Measurements from ENCODE around the gene IBA57. TPM values are rescaled to one million over a fixed set of nuclear protein-coding genes. Genes with fewer than 3 reads are reported as not detected.

Gene IBA57
- total RNA-seq, 4 donors from 2014 or later = 3.7 to 11.8 (median 6.6) TPM

DNA sequence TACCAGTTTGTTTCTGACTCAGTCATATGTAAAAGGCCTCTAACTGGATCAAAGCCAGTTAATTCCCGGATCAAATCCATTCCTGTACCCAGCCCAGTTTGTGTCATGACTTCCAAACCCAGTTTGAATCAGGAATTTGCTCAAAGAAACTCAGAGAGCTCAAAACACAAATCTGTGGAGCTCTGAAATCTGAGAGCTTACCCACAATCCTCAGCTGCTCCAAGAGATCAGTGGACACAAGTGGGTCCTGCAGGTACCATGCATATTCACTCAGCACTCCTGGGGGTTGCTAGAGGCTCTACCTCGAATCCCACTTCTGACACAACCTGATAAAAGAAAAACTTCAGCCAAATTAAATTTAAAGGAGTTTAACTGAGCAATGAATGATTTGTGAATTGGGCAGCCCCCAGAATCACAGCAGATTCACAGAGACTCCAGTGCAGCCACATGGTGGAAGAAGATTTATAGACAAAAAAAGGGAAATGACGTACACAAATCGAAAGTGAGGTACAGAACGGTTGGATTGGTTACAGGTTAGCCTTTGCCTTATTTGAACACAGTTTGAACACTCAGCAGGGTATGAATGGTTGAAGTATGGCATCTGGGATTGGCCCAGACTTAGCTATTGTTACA is 44.6 kb upstream of the IBA57 start:
- Histone ChIP-seq H3K27ac (replicated peaks in 1 of 4) (no peak overlapping the region), H3K36me3 (no peaks in the 10 kb centered on the region), H3K9me3 (no peaks in the 10 kb centered on the region), H3K4me3 (no peak overlapping the region), H3K4me1 (no peaks in the 10 kb centered on the region), H3K27me3 (no peaks in the 10 kb centered on the region)
- no peak for TF ChIP-seq EP300 (IDR thresholded peaks at IDR 0.05)
- TF ChIP-seq POLR2AphosphoS5 (IDR thresholded peaks at IDR 0.05) = no peak
- TF ChIP-seq, protein P1, sequence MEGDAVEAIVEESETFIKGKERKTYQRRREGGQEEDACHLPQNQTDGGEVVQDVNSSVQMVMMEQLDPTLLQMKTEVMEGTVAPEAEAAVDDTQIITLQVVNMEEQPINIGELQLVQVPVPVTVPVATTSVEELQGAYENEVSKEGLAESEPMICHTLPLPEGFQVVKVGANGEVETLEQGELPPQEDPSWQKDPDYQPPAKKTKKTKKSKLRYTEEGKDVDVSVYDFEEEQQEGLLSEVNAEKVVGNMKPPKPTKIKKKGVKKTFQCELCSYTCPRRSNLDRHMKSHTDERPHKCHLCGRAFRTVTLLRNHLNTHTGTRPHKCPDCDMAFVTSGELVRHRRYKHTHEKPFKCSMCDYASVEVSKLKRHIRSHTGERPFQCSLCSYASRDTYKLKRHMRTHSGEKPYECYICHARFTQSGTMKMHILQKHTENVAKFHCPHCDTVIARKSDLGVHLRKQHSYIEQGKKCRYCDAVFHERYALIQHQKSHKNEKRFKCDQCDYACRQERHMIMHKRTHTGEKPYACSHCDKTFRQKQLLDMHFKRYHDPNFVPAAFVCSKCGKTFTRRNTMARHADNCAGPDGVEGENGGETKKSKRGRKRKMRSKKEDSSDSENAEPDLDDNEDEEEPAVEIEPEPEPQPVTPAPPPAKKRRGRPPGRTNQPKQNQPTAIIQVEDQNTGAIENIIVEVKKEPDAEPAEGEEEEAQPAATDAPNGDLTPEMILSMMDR (IDR thresholded peaks at IDR 0.05) = no peak
- no peak for TF ChIP-seq POLR2A (IDR thresholded peaks at IDR 0.05; ENCODE audit: low read depth)
- no peak for DNase-seq (ENCODE audit: extremely low spot score)
- intact Hi-C loops (cut with DNase I) = no loop called here
- 59% methylated on average over 5 of the region's 5 CpGs for WGBS

DNA sequence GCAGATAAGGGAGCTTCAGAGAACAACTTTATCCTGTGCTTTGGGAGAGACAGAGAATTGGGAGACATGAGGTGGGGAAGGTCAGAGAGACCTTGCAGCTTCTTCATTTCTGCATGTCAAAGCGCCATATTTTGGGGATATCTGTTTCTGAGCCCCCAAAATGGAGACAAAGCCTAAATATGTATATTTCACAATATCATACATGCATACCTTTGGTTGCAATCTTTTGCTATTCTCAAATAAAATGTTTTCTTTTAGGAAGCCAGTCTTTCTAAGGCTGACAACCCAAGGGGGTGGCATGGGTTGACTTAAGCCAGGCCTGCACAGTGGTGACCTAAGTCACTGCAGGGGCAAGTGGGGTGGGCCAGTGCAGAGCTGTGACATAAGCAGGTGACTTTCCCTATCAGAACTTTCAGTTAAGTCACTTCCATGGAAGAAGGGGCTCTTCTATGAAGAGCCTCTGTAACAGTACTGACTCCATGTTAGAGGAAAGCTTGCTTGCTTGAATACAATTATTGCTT is 42.6 kb upstream of the IBA57 start:
- no peaks in the 10 kb centered on the region for H3K36me3 ChIP-seq
- peaks cover 0 to 15% (median 0%) of the 10 kb centered on the region in 4 donors for H3K27me3 ChIP-seq
- H3K4me3 ChIP-seq = no peak overlapping the region
- H3K27ac ChIP-seq (replicated peaks in 1 of 4) = no peak overlapping the region
- H3K9me3 ChIP-seq = no peaks in the 10 kb centered on the region
- TF ChIP-seq, protein P1 (IDR thresholded peaks at IDR 0.05) = no peak
- TF ChIP-seq POLR2AphosphoS5 (IDR thresholded peaks at IDR 0.05) = no peak
- TF ChIP-seq POLR2A (IDR thresholded peaks at IDR 0.05; ENCODE audit: low read depth) = no peak
- TF ChIP-seq EP300 (IDR thresholded peaks at IDR 0.05) = no peak
- no peaks in the 10 kb centered on the region for H3K4me1 ChIP-seq
- WGBS = 53% methylated on average over 1 of the region's 1 CpG
- intact Hi-C loops (cut with DNase I) = no loop called here
- DNase-seq (ENCODE audit: extremely low spot score) = no peak

DNA sequence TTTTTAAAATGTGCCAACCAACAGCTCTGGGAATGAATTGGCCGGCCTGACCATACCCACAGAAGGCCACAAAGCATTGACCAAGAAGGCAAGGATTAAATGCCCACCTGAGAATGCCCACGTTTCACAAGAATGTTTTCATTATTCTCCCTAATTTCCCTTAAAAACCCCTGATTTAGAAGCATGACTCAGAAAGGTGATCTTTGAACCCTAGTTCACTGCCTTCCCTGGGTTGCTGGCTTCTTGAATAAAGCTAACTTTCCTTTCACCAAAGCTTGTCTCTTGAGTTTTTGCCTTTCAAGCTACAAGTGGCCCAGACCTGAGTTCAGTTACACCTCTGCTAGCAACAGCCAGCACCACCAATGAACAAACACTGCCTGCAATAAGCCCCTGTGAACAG is 42.1 kb upstream of the IBA57 start:
- no peak for DNase-seq (ENCODE audit: extremely low spot score)
- Histone ChIP-seq H3K4me1 (no peaks in the 10 kb centered on the region), H3K27me3 (peaks cover 0 to 20% (median 0%) of the 10 kb centered on the region in 4 donors), H3K9me3 (no peaks in the 10 kb centered on the region), H3K27ac (replicated peaks in 1 of 4) (no peak overlapping the region), H3K36me3 (no peaks in the 10 kb centered on the region), H3K4me3 (no peak overlapping the region)
- TF ChIP-seq EP300 (IDR thresholded peaks at IDR 0.05) (no peak), POLR2AphosphoS5 (IDR thresholded peaks at IDR 0.05) (no peak), POLR2A (IDR thresholded peaks at IDR 0.05; ENCODE audit: low read depth) (no peak)
- TF ChIP-seq, protein P1 (IDR thresholded peaks at IDR 0.05) = no peak
- intact Hi-C loops (cut with DNase I) = no loop called here
- 67% methylated on average over 2 of the region's 2 CpGs for WGBS

DNA sequence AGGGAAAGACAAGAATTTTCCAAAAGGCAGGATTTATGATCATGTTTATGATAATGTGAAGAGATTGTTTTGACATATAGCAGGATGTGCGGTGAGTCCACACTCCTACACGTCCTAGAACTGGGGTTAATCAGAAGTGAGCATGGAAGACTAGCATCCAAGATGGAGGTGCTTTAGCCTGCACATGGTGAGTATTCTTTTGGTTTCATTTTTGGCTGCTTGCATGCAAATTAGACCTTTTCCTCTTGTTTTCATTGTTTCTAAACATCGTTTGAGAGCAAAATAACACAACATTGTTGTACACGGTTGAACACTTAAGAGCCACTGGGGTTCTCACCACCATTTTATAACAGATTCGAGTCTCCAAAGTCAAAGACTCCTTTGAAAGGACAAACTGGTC is 40.4 kb upstream of the IBA57 start:
- H3K4me1 ChIP-seq = no peaks in the 10 kb centered on the region
- H3K27me3 ChIP-seq = peaks cover 0 to 35% (median 1%) of the 10 kb centered on the region in 4 donors
- 71% methylated on average over 5 of the region's 5 CpGs for WGBS
- H3K36me3 ChIP-seq = no peaks in the 10 kb centered on the region
- intact Hi-C loops (cut with DNase I) = loop anchor here (5.0 kb wide), 1 partner anchor 152 kb away; no protein-coding TSS in a partner anchor
- H3K9me3 ChIP-seq = no peaks in the 10 kb centered on the region
- DNase-seq (ENCODE audit: extremely low spot score) = no peak
- H3K4me3 ChIP-seq = no peak overlapping the region
- TF ChIP-seq POLR2A (IDR thresholded peaks at IDR 0.05; ENCODE audit: low read depth) (no peak), POLR2AphosphoS5 (IDR thresholded peaks at IDR 0.05) (no peak), EP300 (IDR thresholded peaks at IDR 0.05) (no peak)
- TF ChIP-seq, protein P1 (IDR thresholded peaks at IDR 0.05) = no peak
- no peak overlapping the region for H3K27ac ChIP-seq (replicated peaks in 1 of 4)

All from esophagus muscularis mucosa (tissue), 4 donors.